Measurements from ENCODE around the gene DNAH8. TPM values are rescaled to one million over a fixed set of nuclear protein-coding genes. Genes with fewer than 3 reads are reported as not detected.

Gene DNAH8
- total RNA-seq, 1 experiment from 2014 or later = not detected

DNA sequence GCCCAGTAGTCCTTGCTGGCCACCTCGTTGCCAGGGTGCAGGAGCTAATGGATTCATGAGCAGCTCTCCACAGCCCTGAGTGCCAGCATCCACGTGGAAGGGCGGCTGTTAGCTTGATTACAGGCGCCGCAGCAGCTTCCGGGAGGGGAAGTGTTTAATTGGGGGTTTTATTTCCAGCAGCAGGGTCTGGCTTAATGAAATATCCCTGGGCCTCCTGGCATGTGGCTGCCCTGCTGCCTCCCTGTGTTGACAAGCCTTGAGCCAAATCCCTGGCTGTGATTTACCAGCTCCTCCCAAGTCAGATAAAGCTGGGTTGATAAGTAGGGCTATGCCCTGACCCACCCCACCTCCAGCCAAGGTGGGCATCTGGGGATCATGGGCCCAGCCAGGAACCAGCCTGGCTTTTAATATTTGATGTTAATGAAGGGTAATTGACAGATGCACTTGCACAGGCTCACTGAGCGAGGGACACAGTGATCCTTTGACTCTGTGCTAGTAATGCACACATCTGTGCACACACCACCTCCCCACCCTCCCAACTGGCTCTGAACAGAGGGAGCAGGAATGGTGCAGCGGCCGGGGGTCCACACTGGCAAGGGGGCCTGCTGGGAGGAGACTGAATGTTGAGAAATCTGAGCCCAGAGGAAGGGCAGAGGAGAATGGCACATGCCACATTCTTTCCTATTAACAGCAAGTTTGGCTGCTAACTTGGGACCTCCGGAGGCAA is 347.1 kb downstream of the DNAH8 start:
- Histone ChIP-seq H3K36me3 (ENCODE audit: low read depth) (no peaks in the 10 kb centered on the region), H3F3A (ENCODE audit: insufficient read depth, low read depth) (no peaks in the 10 kb centered on the region), H3K9me2 (ENCODE audit: insufficient read depth) (no peaks in the 10 kb centered on the region), H3K4me2 (no peak overlapping the region), H3K4me3 (no peak overlapping the region), H4K20me1 (ENCODE audit: insufficient read depth) (no peaks in the 10 kb centered on the region), H3K27me3 (ENCODE audit: insufficient read depth, low read depth) (peaks cover 99% of the 10 kb centered on the region), H3K4me1 (replicated peaks; ENCODE audit: insufficient read depth) (no peaks in the 10 kb centered on the region), H3K79me2 (ENCODE audit: low read depth) (no peaks in the 10 kb centered on the region), H2AFZ (no peak overlapping the region), H3K9me3 (ENCODE audit: insufficient read depth, low read depth) (no peaks in the 10 kb centered on the region), H3K27ac (no peak overlapping the region)
- intact Hi-C loops (cut with micrococcal nuclease; ENCODE audit: unreplicated experiment) = no loop called here
- no TSS peak for BruUV-seq (replicated peaks)
- TF ChIP-seq EZH2 (IDR thresholded peaks at IDR 0.05; ENCODE audit: low read depth) = no peak
- TF ChIP-seq, protein P1, sequence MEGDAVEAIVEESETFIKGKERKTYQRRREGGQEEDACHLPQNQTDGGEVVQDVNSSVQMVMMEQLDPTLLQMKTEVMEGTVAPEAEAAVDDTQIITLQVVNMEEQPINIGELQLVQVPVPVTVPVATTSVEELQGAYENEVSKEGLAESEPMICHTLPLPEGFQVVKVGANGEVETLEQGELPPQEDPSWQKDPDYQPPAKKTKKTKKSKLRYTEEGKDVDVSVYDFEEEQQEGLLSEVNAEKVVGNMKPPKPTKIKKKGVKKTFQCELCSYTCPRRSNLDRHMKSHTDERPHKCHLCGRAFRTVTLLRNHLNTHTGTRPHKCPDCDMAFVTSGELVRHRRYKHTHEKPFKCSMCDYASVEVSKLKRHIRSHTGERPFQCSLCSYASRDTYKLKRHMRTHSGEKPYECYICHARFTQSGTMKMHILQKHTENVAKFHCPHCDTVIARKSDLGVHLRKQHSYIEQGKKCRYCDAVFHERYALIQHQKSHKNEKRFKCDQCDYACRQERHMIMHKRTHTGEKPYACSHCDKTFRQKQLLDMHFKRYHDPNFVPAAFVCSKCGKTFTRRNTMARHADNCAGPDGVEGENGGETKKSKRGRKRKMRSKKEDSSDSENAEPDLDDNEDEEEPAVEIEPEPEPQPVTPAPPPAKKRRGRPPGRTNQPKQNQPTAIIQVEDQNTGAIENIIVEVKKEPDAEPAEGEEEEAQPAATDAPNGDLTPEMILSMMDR (conservative IDR thresholded peaks at IDR 0.05) = no peak
- DNase-seq = no peak
- CTCF ChIA-PET = no interaction called here
- POLR2A ChIA-PET (ENCODE audit: unreplicated experiment) = no interaction called here

- CTCF ChIA-PET = no interaction called here
- H3K4me3 ChIP-seq = no peak overlapping the region
- no peak overlapping the region for H3K4me2 ChIP-seq
- TF ChIP-seq EZH2 (IDR thresholded peaks at IDR 0.05; ENCODE audit: low read depth) = no peak
- TF ChIP-seq, protein P1 (conservative IDR thresholded peaks at IDR 0.05) = no peak
- H3K27me3 ChIP-seq (ENCODE audit: insufficient read depth, low read depth) = peaks cover 97% of the 10 kb centered on the region
- no peak for DNase-seq
- BruUV-seq (replicated peaks) = no TSS peak
- POLR2A ChIA-PET (ENCODE audit: unreplicated experiment) = no interaction called here
- no peaks in the 10 kb centered on the region for H3F3A ChIP-seq (ENCODE audit: insufficient read depth, low read depth)
- intact Hi-C loops (cut with micrococcal nuclease; ENCODE audit: unreplicated experiment) = no loop called here
- no peak overlapping the region for H3K27ac ChIP-seq
- no peaks in the 10 kb centered on the region for H3K9me3 ChIP-seq (ENCODE audit: insufficient read depth, low read depth)
- H3K79me2 ChIP-seq (ENCODE audit: low read depth) = no peaks in the 10 kb centered on the region
- no peaks in the 10 kb centered on the region for H4K20me1 ChIP-seq (ENCODE audit: insufficient read depth)
- no peaks in the 10 kb centered on the region for H3K9me2 ChIP-seq (ENCODE audit: insufficient read depth)
- no peaks in the 10 kb centered on the region for H3K36me3 ChIP-seq (ENCODE audit: low read depth)
- no peak overlapping the region for H2AFZ ChIP-seq
- H3K4me1 ChIP-seq (replicated peaks; ENCODE audit: insufficient read depth) = no peaks in the 10 kb centered on the region
Observed at GRCh38 chr6:39063526-39063925, 348.4 kb downstream of the DNAH8 start.

DNA sequence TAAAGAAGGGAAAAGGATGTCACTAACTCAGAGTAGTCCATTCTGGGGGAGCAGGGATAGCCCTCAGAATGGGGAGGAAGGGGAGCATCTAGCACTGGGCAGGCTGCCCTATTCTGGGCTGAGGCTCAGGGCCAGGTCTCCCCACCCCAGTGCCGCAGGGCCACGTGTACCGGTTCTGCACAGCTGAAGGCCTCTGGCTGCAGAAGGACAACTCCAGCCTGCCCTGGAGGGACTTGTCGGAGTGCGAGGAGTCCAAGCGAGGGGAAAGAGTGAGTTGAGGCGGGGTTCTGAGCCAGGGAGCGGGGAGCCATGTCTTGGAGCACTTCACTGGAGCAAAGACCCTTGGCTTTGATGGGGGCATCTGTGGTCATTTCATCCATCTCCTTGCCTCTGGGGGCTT is 350.4 kb downstream of the DNAH8 start:
- DNase-seq = no peak
- Histone ChIP-seq H3F3A (ENCODE audit: insufficient read depth, low read depth) (no peaks in the 10 kb centered on the region), H3K36me3 (ENCODE audit: low read depth) (no peaks in the 10 kb centered on the region), H3K27me3 (ENCODE audit: insufficient read depth, low read depth) (peaks cover 97% of the 10 kb centered on the region), H4K20me1 (ENCODE audit: insufficient read depth) (no peaks in the 10 kb centered on the region), H2AFZ (no peak overlapping the region), H3K9me3 (ENCODE audit: insufficient read depth, low read depth) (no peaks in the 10 kb centered on the region), H3K79me2 (ENCODE audit: low read depth) (no peaks in the 10 kb centered on the region), H3K9me2 (ENCODE audit: insufficient read depth) (no peaks in the 10 kb centered on the region), H3K27ac (no peak overlapping the region), H3K4me1 (replicated peaks; ENCODE audit: insufficient read depth) (no peaks in the 10 kb centered on the region), H3K4me3 (no peak overlapping the region), H3K4me2 (no peak overlapping the region)
- BruUV-seq (replicated peaks) = no TSS peak
- intact Hi-C loops (cut with micrococcal nuclease; ENCODE audit: unreplicated experiment) = no loop called here
- ChIA-PET POLR2A (ENCODE audit: unreplicated experiment) (no interaction called here), CTCF (no interaction called here)
- no peak for TF ChIP-seq EZH2 (IDR thresholded peaks at IDR 0.05; ENCODE audit: low read depth)
- TF ChIP-seq, protein P1 (conservative IDR thresholded peaks at IDR 0.05) = no peak

Measured in PC-9 (cell line).